SU-DHL-6 (cell line): ENCODE results near the gene BEST1.

Source experiments
- CTCF ChIP-seq: fragments of 200-600 bp; sonication (generic); IDR thresholded peaks from one replicate; pipeline ENCODE4 v1.5.1; 2017; ENCODE audit warnings: antibody characterized with exemption, mild to moderate bottlenecking, low read length, moderate library complexity; ENCODE audit not compliant: insufficient read depth, poor library complexity, severe bottlenecking
- EZH2phosphoT487 ChIP-seq: fragments of 200-600 bp; sonication (generic), shearing (Covaris generic); conservative IDR thresholded peaks from 2 replicates; pipeline ENCODE4 v1.6.1; 2018; ENCODE audit warnings: mild to moderate bottlenecking, antibody characterized with exemption, low read length, moderate library complexity, mixed read lengths

GRCh38 chr11:61985869-61986268 lies 35.7 kb downstream of the BEST1 start:
- TF ChIP-seq CTCF: no peak
- no peak for TF ChIP-seq EZH2phosphoT487
